ENCODE results near the gene DDX24. TPM values are rescaled to one million over a fixed set of nuclear protein-coding genes. Genes with fewer than 3 reads are reported as not detected.

DDX24 gene
- total RNA-seq (2022; extraction: Qiagen RNA extraction; ENCODE audit: low read depth), result 177 to 195 TPM (median 194 TPM) in 5 replicates

GRCh38 chr14:94080621-94081385 is at the start of gene DDX24, which contains the start of gene IFI27L1:
Gene DDX24, minus strand, starts transcription at chr14:94081202. Its CDS starts 1,460 bp downstream, at chr14:94079742.
Gene IFI27L1, plus strand, starts transcription at chr14:94081310. Its CDS starts 15,628 bp downstream, at chr14:94096938.

DNA sequence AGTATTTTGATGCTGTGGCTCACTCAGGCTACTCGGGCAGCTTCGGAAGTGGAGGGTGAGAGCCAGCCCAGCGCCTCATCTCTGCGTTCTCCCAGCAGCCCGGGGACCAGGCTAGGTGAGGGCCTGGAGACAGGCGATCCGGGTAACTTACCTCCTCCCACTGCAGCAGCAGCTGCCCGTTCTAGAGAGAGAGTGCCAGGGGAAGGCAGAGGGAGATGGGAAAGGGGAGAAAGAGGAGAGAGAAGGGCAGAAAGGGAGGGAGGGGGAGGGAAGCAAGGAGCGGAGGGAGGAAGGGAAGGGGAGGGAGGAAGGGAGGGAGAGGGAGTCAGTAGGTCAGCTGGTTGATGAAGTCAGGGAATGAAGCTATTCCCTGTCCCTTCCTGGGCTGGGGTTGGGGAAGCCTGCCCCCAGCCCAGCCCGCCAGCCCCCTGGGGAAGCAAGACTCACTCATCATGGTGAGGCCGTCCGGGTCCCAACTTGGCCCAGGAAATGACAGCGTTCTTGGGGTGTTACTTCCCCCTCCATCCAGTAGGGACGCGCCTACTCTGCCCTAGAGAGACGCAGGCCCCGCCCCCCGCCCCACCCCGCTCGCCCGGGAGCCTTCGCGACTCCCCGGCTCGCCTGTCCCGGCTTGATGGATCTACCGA is 48.2 kb upstream of the DDX24 start, which contains the start of gene IFI27L2:
TSS of gene IFI27L2 (minus strand) at position 494 of the 647 bp plus-strand sequence. CDS start at position 454, 40 bp downstream.

DNA sequence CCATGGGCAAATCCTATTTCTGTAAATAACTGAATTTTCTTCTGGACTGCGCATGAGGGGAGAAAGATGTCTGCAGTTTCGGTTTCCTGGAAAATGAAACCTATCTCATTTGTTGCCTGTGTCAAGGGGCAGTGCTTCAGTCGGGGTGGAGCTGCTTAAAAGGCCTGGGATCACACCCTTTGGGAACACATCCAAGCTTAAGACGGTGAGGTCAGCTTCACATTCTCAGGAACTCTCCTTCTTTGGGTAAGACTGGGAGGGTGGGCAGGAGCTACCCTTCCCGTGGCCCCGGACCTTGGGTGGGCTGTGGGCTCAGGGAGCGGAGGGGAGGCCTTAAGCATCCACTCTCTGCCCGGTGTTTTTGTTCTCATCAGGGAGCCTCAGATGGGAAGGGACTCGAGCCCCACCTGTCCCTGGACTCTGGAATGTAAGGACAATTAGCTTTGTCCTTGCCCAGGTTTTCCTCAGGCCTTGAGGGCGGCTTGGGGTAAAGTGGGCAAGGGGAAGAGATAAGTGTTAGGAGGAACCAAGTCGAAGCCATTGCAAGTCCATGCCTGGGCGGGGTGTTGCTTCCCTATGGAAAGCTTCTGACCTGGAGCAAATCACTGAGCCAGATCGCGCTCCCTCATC is 29.7 kb upstream of the DDX24 start, which contains the start of gene IFI27:
TSS of gene IFI27 (plus strand) at position 185 of the 630 bp plus-strand sequence.

DNA sequence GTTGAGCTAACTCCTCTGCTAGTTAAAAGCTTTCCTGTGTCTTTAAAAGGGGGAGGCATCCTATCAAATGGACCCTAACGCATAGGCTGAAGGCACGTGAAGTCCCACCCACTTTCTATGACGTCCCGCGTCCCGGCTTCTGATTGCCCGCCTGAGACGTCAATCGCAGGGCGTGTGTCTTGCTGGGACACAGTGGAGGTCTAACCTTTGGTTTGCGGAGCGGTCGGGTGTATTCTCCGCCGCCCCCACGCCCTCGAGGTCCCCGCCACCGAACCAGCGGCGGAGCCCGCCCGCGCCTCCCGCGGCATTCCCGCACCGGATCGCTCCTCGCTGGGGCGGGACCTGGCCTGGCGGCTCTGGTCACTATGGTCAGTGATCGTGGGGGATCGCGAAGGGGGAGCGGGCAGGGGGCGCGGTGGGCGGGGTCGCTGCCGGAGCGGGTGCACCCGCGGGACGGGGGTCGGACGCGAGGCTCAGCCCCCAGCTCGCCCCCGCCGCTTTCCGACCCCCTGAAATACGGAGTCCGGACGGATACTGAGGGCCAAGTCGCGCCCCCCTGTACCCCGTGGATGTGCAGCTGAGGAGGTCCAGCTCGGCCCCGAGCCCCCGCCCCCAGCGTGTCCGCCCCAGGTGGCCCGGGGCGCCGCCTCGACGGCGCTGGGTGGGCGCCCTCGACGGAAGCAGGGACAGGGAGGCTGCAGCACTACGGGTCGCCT is 54.7 kb downstream of the DDX24 start, which contains the start of gene OTUB2:
TSS of gene OTUB2 (plus strand) at position 168 of the 716 bp plus-strand sequence. CDS start at position 366, 198 bp downstream.

Other genes starting within 250 kb of the DDX24 start
- gene FAM181A, start 153.9 kb downstream of the DDX24 start, total RNA-seq (2022; extraction: Qiagen RNA extraction; ENCODE audit: low read depth), result not detected in 5 replicates
- gene ASB2, start 104.6 kb downstream of the DDX24 start, total RNA-seq (2022; extraction: Qiagen RNA extraction; ENCODE audit: low read depth), result 1.4 to 4.1 TPM (median 1.9 TPM) in 5 replicates
- gene CCDC197, start 83.9 kb downstream of the DDX24 start, total RNA-seq (2022; extraction: Qiagen RNA extraction; ENCODE audit: low read depth), result not detected in 5 replicates
- gene OTUB2, start 54.9 kb downstream of the DDX24 start, total RNA-seq (2022; extraction: Qiagen RNA extraction; ENCODE audit: low read depth), result 4.2 to 6.7 TPM (median 5.0 TPM) in 5 replicates
- 18.5 to 21.8 TPM (median 19.0 TPM) in 5 replicates for gene IFI27L1, start 108 bp upstream of the DDX24 start, total RNA-seq (2022; extraction: Qiagen RNA extraction; ENCODE audit: low read depth)
- gene IFI27, start 29.5 kb upstream of the DDX24 start, total RNA-seq (2022; extraction: Qiagen RNA extraction; ENCODE audit: low read depth), result 1.2 to 1.9 TPM (median 1.4 TPM) in 5 replicates
- 47.7 to 59.3 TPM (median 48.4 TPM) in 5 replicates for gene IFI27L2, start 48.4 kb upstream of the DDX24 start, total RNA-seq (2022; extraction: Qiagen RNA extraction; ENCODE audit: low read depth)
- 0.22 to 0.99 TPM (median 0.38 TPM) in 5 replicates for gene PPP4R4, start 93.1 kb upstream of the DDX24 start, total RNA-seq (2022; extraction: Qiagen RNA extraction; ENCODE audit: low read depth)
- 0.06 TPM in 1 of 5 replicates, not detected in the others for gene SERPINA10, start 212.1 kb upstream of the DDX24 start, total RNA-seq (2022; extraction: Qiagen RNA extraction; ENCODE audit: low read depth)
- gene SERPINA6, start 242.1 kb upstream of the DDX24 start, total RNA-seq (2022; extraction: Qiagen RNA extraction; ENCODE audit: low read depth), result 0.64 to 1.1 TPM (median 0.94 TPM) in 5 replicates